Measurements from ENCODE around the gene YPEL3. TPM values are rescaled to one million over a fixed set of nuclear protein-coding genes. Genes with fewer than 3 reads are reported as not detected.
A peak's percentile ranks its signal among the peaks of the same experiment; 100 is the strongest.

YPEL3 gene
- total RNA-seq, 4 donors from 2014 or later, result 97.2 to 197 (median 154) TPM

DNA sequence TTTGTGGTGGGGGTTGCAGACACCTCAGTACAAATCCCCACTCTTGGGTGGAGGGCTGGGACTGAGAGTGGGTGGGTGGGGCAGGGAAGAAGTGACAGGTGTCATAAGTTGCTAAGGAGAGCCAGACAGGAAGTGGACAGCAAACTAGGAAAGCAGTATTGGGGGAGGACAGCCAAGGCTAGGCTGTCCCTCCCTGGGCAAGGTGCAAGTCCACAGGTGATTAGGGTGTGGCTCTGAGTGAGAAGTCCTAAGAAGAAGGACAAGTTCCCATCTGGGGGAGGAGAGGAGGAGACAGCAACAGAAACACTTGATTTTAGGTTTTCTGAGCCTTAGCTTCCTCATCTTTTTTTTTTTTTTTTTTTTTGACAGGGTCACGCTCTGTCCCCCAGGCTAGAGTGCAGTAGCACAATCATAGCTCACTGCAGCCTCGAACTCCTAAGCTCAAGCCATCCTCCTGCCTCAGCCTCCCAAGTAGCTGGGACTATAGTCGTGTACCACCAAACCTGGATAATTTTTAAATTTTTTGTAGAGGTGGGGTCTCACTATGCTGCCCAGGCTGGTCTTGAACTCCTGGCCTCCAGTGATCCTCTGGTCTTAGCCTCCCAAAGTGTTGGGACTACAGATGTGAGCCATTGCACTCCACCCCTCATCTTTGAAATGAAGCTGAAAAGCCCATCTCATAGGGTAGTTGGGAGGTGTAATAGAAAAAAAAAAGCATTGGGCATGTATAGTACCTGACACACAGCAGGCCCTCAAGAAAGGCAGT lies 24.5 kb upstream of the YPEL3 start:
- peaks cover 14 to 18% of the 10 kb centered on the region in 2 donors for H3K4me1 ChIP-seq
- TF ChIP-seq, protein P1, sequence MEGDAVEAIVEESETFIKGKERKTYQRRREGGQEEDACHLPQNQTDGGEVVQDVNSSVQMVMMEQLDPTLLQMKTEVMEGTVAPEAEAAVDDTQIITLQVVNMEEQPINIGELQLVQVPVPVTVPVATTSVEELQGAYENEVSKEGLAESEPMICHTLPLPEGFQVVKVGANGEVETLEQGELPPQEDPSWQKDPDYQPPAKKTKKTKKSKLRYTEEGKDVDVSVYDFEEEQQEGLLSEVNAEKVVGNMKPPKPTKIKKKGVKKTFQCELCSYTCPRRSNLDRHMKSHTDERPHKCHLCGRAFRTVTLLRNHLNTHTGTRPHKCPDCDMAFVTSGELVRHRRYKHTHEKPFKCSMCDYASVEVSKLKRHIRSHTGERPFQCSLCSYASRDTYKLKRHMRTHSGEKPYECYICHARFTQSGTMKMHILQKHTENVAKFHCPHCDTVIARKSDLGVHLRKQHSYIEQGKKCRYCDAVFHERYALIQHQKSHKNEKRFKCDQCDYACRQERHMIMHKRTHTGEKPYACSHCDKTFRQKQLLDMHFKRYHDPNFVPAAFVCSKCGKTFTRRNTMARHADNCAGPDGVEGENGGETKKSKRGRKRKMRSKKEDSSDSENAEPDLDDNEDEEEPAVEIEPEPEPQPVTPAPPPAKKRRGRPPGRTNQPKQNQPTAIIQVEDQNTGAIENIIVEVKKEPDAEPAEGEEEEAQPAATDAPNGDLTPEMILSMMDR (IDR thresholded peaks at IDR 0.05 in 4 of 5, conservative IDR thresholded peaks at IDR 0.05 in 1 of 5), result no peak
- TF ChIP-seq POLR2A (IDR thresholded peaks at IDR 0.05), result no peak
- in situ Hi-C loops (cut with MboI; ENCODE audit: low sequenced_read_pairs in 4 of 4) (loop anchor here in 1 of 4 donors (25.0 kb wide), 1 partner anchor 292 kb away; the partner anchor contains the start of gene ZNF771), intact Hi-C loops (cut with DNase I; ENCODE audit: low total_unique reads) (loop anchor here (5.0 kb wide), 1 partner anchor 577 kb away; the partner anchor contains the start of gene SRCAP)
- H3K27me3 ChIP-seq, result no peaks in the 10 kb centered on the region
- no peak overlapping the region for H3K4me3 ChIP-seq
- no peaks in the 10 kb centered on the region for H3K9me3 ChIP-seq
- DNase-seq (no peak), ATAC-seq (no peak)
- H3K36me3 ChIP-seq, result peaks cover 0 to 38% of the 10 kb centered on the region in 2 donors
- peak overlapping the region in 3 of 4 donors; percentile 85 to 96 (median 89) for H3K27ac ChIP-seq

DNA sequence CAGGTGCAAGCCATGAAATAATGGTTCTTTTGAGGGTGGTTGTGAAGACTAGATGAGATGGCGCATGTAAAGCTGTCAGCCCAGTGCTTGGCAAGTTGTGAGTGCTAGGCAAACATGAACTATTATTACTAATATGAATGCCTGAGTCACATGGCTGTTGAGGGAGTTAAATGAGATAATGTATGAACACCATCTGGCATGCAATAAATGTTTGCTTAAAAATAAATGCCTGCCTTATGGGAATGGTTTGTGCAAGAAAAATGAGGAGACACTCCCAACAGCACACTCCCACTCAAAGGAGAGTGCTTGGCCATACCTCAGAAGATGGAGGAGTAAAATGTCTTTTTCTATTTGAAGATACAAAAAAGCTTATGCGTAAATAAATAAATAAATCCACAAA lies 23.4 kb upstream of the YPEL3 start:
- Histone ChIP-seq H3K4me1 (peaks cover 14 to 17% of the 10 kb centered on the region in 2 donors), H3K36me3 (peaks cover 0 to 43% of the 10 kb centered on the region in 2 donors), H3K27ac (no peak overlapping the region), H3K4me3 (no peak overlapping the region), H3K27me3 (no peaks in the 10 kb centered on the region), H3K9me3 (no peaks in the 10 kb centered on the region)
- ATAC-seq, result no peak
- in situ Hi-C loops (cut with MboI; ENCODE audit: low sequenced_read_pairs in 4 of 4), result loop anchor here in 2 of 4 donors (5.0 to 25.0 kb wide), 2 partner anchors 67 to 293 kb away; partner anchors contain the start of gene ZNF771 (in 1 of the 2)
- intact Hi-C loops (cut with DNase I; ENCODE audit: low total_unique reads), result no loop called here
- TF ChIP-seq, protein P1 (IDR thresholded peaks at IDR 0.05 in 4 of 5, conservative IDR thresholded peaks at IDR 0.05 in 1 of 5), result no peak
- no peak for TF ChIP-seq POLR2A (IDR thresholded peaks at IDR 0.05)
- DNase-seq, result no peak

DNA sequence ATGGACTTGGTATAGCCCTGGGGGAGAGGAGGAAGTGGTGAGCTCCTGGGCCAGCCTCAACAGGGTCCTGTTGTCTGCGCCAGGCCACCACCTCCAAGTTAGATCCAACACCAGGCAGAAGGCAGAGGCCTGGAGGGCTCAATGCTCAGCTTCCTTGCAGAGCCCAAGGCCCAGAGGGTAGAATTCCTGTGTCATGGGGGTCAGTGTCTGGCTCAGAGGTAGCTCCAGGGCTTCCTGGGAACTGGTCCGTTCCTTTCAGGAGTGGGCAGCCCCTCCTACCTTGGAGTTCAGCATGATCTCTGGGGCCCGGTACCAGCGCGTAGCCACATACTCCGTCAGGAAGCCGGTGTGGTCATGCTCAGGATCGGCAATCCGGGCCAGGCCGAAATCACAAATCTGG lies 21.8 kb upstream of the YPEL3 start:
- no peak overlapping the region for H3K4me3 ChIP-seq
- no peak for TF ChIP-seq POLR2A (IDR thresholded peaks at IDR 0.05)
- TF ChIP-seq, protein P1 (IDR thresholded peaks at IDR 0.05 in 4 of 5, conservative IDR thresholded peaks at IDR 0.05 in 1 of 5), result no peak
- H3K4me1 ChIP-seq, result peaks cover 11 to 14% of the 10 kb centered on the region in 2 donors
- ATAC-seq (no peak), DNase-seq (no peak)
- H3K27ac ChIP-seq, result no peak overlapping the region
- H3K27me3 ChIP-seq, result no peaks in the 10 kb centered on the region
- H3K36me3 ChIP-seq, result peaks cover 0 to 50% of the 10 kb centered on the region in 2 donors
- in situ Hi-C loops (cut with MboI; ENCODE audit: low sequenced_read_pairs in 4 of 4) (loop anchor here in 2 of 4 donors (5.0 to 25.0 kb wide), 2 partner anchors 65 to 295 kb away; partner anchors contain the start of gene ZNF771 (in 1 of the 2)), intact Hi-C loops (cut with DNase I; ENCODE audit: low total_unique reads) (no loop called here)
- no peaks in the 10 kb centered on the region for H3K9me3 ChIP-seq

DNA sequence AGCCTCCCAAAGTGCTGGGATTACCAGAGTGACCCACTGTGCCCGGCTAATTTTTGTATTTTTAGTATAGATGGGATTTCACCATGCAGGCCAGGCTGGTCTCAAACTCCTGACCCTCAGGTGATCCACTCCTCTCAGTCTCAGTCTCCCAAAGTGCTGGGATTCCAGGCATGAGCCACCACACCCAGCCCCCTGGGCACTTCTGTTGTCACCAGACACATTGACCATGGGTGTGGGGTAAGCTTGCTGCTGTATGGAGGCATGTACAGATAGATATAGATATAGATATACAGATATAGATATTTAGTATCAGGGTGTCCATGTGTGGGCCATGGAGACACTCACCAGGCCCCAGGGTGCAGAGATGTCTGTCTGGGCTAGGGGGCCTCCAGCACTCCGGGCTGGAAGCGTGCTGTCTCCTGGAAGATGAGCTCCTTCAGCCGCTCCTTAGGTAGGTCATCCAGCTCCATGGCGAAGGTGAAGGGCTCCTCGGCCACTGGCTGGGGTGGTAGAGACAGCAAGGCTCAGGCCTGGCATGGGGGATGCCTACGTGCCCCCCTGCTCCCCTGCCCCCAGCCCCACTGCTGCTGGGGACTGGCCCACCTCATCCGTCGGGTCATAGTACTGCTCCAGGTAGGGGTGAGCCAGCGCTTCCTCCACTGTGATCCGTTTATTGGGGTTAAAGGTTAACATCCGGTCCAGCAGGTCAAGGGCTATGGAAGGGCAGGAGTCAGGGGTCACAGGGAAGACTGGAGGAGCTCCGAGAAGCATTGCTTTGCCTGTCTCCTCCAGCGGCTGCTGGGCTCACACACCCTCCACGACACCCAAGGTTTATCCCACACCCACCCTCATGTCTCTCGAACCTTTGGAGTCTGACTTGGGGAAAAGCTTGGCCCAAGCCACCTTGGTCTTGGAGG lies 20.5 kb upstream of the YPEL3 start:
- intact Hi-C loops (cut with DNase I; ENCODE audit: low total_unique reads) (no loop called here), in situ Hi-C loops (cut with MboI; ENCODE audit: low sequenced_read_pairs in 4 of 4) (loop anchor here in 2 of 4 donors (5.0 to 25.0 kb wide), 2 partner anchors 64 to 296 kb away; partner anchors contain the start of gene ZNF771 (in 1 of the 2))
- no peak overlapping the region for H3K4me3 ChIP-seq
- H3K4me1 ChIP-seq, result peaks cover 5% of the 10 kb centered on the region in 2 donors
- TF ChIP-seq, protein P1 (IDR thresholded peaks at IDR 0.05 in 4 of 5, conservative IDR thresholded peaks at IDR 0.05 in 1 of 5), result no peak
- no peak for TF ChIP-seq POLR2A (IDR thresholded peaks at IDR 0.05)
- H3K36me3 ChIP-seq, result peaks cover 0 to 50% of the 10 kb centered on the region in 2 donors
- no peak for DNase-seq
- H3K9me3 ChIP-seq, result no peaks in the 10 kb centered on the region
- no peaks in the 10 kb centered on the region for H3K27me3 ChIP-seq
- no peak for ATAC-seq
- H3K27ac ChIP-seq, result no peak overlapping the region
